ENCODE data around the gene RCHY1.

- TF ChIP-seq EZH2 (IDR thresholded peaks at IDR 0.05): no peak
- TF ChIP-seq, protein P1, sequence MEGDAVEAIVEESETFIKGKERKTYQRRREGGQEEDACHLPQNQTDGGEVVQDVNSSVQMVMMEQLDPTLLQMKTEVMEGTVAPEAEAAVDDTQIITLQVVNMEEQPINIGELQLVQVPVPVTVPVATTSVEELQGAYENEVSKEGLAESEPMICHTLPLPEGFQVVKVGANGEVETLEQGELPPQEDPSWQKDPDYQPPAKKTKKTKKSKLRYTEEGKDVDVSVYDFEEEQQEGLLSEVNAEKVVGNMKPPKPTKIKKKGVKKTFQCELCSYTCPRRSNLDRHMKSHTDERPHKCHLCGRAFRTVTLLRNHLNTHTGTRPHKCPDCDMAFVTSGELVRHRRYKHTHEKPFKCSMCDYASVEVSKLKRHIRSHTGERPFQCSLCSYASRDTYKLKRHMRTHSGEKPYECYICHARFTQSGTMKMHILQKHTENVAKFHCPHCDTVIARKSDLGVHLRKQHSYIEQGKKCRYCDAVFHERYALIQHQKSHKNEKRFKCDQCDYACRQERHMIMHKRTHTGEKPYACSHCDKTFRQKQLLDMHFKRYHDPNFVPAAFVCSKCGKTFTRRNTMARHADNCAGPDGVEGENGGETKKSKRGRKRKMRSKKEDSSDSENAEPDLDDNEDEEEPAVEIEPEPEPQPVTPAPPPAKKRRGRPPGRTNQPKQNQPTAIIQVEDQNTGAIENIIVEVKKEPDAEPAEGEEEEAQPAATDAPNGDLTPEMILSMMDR (IDR thresholded peaks at IDR 0.05): no peak
These were observed 33.6 kb upstream of the RCHY1 start for GRCh38 chr4:75547647-75548387.

Measured in neural progenitor cell (in vitro differentiated cells).